Left cardiac atrium (tissue), 4 donors: ENCODE measurements around the gene MS4A6E. TPM values are rescaled to one million over a fixed set of nuclear protein-coding genes. Genes with fewer than 3 reads are reported as not detected.
A peak's percentile ranks its signal among the peaks of the same experiment; 100 is the strongest.
"Not testable (repeated sequence)": the region's sequence is repeated elsewhere in the genome, so short reads cannot be mapped to it uniquely, and the experiment has no call there.

ENCODE experiments used
- ATAC-seq, 2 donors: fragments of 200-7000 bp; cut with Tn5 transposase; one replicate each; pipeline ENCODE4 v1.9.1; 2020; ENCODE audit warnings: mild to moderate bottlenecking in 2 of 2, moderate library complexity in 2 of 2
- DNase-seq: peaks from one replicate; pipeline ENCODE4 v3.0.0-alpha.2; 2020
- intact Hi-C, 2 donors: fragments of 100-400 bp; cut with DNase I; formaldehyde crosslinking; loops; one replicate each; pipeline versions ENCODE4 v1.14.1 to v1.15.1; 2022 to 2023
- long read RNA-seq: library from polyadenylated mRNA; unstranded; transcript quantifications from one replicate; pipeline ENCODE4 v2.0.0, GENCODE V29; 2021
- total RNA-seq, 2 donors: library from RNA; stranded (reverse); fragmentation: NEBNext Ultra II Directional; extraction: Animal tissue kit (Norgen Biotek cat#: 25700); gene quantifications; one replicate each; pipeline ENCODE4 v1.2.1, GENCODE V29; 2021
- donor health status: DM: no; HTN: yes; CAD: no.
- donor health status: DM: no; HTN: yes; CAD: no; lungs with severe emphysema.
- donor health status: DM: yes; HTN: yes; CAD: no.
- donor health status: Dilated cardiomyopathy.

Gene MS4A6E
- under 1 TPM in 1 of 2 donors, not detected in 1; 0.47 TPM for total RNA-seq
- long read RNA-seq, partial matches to known transcripts = 0 of 1 reads
- long read RNA-seq, other reads (novel, unspliced or antisense) = 1 of 1 reads

- intact Hi-C loops = no loop called here
- no peak for DNase-seq
- no peak for ATAC-seq
Observed at GRCh38 chr11:60326955-60327354, at the start of gene MS4A6E. Gene MS4A6E, plus strand, starts transcription at chr11:60327255. Its CDS starts 7,641 bp downstream, at chr11:60334896.

DNA sequence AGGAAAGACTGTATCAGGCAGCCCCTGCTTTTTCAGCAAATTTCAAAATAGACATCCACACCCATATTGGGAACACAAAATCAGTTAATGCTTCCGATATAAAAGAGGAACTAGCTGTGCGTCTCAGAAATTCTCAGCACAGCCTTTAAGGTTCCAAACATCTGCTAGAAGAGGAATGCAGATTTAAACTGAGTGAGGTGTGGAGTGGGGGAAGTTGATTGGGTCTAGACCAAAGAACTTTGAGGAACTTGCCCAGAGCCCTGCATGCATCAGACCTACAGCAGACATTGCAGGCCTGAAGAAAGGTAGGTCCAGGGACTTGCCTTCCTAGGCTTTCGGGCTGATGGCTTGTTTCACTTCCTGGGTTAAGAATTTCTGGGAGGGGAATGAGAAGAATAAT lies 46.6 kb upstream of the MS4A6E start, which contains the start of gene MS4A4A:
TSS of gene MS4A4A (plus strand) at position 255 of the 400 bp plus-strand sequence. CDS start at position 265, 10 bp downstream.
- ATAC-seq = peak; percentile 65 to 88
- intact Hi-C loops = no loop called here
- DNase-seq = no peak

DNA sequence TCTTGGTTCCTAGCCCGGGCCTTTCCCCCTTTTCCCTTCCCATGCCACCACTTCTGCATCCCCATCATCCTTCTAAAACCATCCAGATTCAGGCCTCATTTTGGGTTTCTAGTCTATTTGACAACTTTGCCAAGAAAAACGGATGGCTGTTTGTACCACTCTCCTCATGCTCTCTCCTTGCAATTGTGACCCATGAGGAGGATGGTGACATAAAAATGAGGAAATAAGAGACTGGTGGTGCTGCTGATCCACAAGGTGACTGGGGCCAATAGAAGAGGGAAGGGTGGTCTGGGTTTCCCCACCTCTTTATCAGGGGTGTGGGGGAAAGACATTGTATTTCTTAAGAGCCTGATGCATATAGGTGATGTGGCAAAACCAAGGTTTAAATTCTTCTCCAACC lies 45.6 kb upstream of the MS4A6E start:
- no peak for DNase-seq
- intact Hi-C loops = no loop called here
- ATAC-seq = peak in 1 of 2 donors; percentile 55

GRCh38 chr11:60282286-60282685 lies 44.8 kb upstream of the MS4A6E start:
- peak in 1 of 2 donors; percentile 30 for ATAC-seq
- intact Hi-C loops = no loop called here
- no peak for DNase-seq

GRCh38 chr11:60285411-60286126 lies 41.5 kb upstream of the MS4A6E start:
- intact Hi-C loops, ATAC-seq, DNase-seq: not testable (repeated sequence)

DNA sequence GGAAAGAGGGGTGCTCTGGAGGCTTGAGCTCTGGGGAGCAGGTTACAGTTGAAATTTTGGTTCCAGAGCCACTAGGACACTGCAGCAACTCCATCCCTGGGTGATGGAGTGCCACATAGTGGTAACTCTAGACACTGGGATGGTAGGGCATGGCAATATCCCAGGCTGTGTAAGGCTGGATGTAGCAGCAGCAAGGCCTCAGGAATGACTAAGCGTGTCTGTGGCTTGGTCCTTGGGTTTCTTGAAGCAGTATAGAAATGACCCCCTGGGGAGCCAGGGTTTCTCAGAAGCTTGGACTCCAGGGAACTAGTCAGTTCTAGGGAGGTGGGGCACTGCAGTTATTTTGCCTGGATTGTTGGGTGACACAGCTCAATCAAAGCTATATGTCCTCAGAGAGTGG lies 38.5 kb upstream of the MS4A6E start:
- intact Hi-C loops = no loop called here
- no peak for ATAC-seq
- no peak for DNase-seq

- no peak for DNase-seq
- intact Hi-C loops = no loop called here
- ATAC-seq = no peak
Observed at GRCh38 chr11:60292145-60292544, 34.9 kb upstream of the MS4A6E start.

DNA sequence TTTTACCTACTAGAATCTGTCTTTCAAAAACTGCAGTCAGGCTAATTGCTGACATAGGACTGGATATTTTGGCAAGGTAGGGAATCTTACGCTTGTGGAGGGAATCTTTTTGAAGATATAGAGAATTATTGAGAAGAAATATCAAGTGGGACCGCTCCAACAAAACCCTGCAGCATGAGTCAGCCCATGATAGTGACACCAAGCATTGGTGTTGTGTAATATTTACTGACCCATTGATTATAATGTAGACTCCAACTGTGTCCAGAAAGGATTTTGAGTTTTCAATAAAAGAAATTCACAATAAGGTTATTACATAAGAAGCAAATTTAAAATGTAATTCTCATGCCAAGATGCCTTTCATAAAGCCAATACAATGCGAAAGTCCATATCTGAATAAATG lies 25.9 kb upstream of the MS4A6E start:
- ATAC-seq (no peak), DNase-seq (no peak)
- intact Hi-C loops = no loop called here

DNA sequence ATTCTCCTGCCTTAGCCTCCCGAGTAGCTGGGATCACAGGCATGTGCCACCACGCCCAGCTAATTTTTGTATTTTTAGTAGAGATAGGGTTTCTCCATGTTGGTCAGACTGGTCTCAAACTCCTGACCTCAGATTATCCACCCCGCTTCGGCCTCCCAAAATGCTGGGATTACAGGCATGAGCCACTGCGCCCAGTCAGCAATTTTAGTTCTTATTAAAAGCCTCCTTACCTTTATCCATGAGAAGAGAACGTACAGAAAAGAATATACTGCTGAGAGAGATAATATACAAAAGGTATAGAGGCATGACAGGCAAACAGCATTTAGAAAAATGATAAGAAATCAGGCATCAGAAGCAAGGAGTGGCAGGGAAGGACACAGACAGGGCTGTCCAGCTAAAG lies 25.2 kb upstream of the MS4A6E start:
- DNase-seq, intact Hi-C loops, ATAC-seq: not testable (repeated sequence)

DNA sequence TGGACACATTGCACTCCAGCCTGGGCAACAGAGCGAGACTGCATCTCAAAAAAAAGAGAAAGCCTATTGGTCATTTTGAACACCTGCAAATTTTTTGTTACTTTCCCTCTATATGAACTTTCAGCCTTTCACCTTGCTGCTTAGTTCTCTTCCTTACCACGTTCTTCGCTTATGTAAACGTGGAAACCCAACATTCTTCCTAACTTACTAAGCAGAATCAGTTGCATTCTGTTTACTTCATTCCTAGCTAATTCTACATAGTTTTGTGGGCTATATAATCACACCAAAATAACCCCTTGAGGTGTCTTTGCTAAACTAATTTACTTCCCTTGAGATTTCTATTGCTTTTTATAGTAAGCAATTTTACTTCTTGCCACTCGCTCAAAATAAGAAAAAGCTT lies 23.4 kb upstream of the MS4A6E start:
- DNase-seq (no peak), ATAC-seq (no peak)
- intact Hi-C loops = no loop called here

- intact Hi-C loops = no loop called here
- no peak for ATAC-seq
- DNase-seq = no peak
Observed at GRCh38 chr11:60305906-60306619, 21.0 kb upstream of the MS4A6E start.

DNA sequence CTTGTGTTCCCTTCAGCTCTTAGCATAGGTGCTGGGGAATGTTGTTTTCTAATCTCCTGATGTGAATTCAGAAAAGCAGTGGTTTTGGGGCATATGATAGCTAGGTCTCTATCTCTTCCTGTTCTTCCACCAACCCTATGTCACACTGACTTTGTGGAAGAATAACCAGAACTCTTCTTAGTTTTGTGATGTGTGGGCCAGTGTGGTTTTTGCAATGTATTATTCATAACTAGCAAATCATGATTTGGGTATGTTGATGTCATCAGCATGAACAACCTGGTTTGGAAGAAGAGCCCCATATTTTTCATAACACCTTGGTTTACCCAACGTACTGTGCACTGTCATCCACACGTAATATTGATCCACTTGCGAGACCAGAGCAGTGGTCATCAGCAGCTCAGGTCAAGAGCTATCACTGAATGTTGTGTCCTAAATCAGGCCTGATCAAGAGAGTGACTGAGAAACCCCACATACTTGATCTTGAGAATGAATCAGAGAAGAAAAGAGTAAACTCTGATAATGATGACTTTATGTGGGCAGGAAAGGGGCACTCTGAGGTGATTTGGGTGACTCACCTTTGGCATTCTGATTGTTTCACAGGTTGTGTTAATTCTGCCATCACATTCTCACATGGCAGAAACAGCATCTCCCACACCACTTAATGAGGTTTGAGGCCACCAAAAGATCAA lies 19.4 kb upstream of the MS4A6E start:
- ATAC-seq (no peak), DNase-seq (no peak)
- intact Hi-C loops = no loop called here

DNA sequence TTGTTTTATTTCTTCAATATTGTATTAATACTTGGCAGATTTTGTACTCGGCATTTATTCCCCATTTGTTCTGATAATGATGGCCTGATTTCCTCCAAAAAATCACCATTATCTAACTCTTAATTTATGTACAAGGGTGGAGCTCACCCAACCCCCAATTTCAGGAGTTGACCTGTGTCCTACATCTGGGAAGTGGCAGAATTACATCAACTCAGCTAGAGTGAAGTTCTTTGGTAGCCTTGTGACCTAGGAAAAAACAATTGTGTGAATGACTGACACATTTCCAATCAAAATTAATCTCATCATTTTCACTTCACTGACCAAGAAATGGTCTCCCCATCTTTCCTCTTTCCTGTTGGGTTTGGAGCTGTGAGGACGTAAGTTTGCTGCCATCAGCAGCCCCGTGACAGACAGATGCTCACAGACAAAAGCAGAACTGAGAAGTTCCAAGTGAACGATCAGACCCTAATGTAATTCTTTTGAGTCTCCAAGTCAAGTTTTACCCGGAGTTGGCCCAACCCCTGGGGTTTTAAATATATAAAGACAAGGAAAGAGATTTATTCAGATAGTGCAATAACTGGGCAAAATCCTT lies 16.6 kb upstream of the MS4A6E start:
- intact Hi-C loops = no loop called here
- DNase-seq = no peak
- ATAC-seq = peak; percentile 55 to 68

DNA sequence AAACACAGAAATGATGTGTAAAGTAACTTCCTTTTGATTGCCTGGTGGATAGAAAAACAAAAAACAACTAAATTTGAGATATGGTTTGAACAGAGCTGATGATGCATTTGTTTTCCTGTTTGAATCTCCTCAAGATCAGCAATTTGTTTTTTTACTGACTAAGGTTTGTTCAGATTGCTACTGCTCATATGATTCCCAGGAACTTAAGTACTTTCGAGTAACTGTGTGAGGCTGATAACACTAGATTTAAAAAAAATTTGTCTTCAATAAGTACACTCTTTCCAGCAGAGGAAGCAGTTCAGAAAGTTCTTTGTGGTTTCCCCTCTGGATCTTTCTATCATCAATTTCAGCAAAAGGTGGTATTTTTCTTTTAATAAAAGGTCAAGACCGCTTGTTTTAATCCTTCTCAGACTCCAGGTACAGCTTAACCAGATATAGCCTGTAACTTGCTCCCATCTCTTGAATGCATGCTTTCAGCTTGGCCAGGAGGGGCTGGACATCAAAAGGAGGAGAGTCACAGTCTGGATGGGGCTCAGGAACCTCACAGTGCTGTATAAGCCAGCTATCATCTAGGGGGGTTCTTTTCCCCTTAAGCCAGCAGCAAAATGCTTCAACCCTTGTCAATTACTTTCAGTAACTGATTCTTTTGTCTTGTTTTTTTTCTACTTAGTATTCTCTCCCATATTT lies 12.3 kb upstream of the MS4A6E start:
- DNase-seq = no peak
- intact Hi-C loops = no loop called here
- ATAC-seq = no peak

DNA sequence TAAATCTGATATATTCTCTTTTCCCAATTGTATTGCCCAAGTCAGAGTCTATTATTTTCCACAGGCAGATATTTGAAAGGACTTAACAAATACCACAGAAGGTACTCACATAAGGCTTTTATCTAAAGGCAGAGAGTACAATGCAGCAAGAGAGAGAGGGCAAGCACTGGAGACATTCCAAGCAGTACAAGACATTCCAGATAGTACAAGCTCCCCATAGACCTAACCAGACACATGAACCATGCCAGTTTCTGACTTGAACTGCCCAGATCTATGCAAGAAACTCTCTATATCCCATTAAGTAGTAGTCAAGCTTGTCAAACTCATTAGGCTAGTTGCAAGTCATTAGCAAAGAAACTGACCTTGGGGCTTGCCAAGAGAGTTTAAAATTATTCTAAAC lies 11.2 kb upstream of the MS4A6E start:
- intact Hi-C loops = no loop called here
- no peak for DNase-seq
- ATAC-seq = no peak

DNA sequence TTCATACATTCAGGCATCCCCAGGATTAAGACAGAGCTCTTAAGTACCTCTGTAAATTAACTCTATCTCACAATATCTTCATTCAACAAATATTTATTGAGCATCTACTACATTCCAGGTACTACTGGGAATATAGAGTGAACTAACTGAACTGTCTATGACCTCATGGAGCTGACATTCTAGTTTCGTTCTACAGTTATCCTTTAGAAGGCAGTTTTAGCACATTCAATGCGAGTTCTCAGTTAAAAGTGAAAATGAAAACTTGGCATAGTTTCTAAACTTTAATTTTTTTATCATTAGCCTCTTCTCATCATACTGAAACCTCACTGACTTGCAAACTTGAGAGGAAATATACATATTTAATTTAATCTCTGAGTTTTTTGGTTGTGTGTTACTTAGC lies 10.7 kb upstream of the MS4A6E start:
- intact Hi-C loops = no loop called here
- ATAC-seq (no peak), DNase-seq (no peak)

DNA sequence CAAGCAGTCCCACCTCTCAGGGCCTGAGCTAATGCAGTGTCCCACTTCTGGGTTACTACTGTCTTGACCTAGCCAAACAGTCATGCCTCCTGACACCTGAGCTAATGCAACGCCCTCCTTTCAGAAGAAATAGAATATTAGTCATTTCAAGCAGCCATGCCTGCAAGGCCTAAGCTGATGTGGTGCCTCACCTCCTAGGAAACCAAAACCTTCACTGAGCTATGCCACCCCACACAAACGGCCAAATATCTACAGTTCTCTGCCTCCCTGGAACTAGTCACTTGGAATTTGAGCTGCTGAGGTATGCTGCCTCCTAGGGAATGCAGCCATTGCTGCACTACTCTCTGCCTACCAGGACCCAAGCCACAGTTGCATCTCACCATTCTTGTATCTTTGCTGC lies 8.3 kb upstream of the MS4A6E start:
- ATAC-seq = no peak
- intact Hi-C loops = no loop called here
- DNase-seq = no peak

- intact Hi-C loops = no loop called here
- ATAC-seq (no peak), DNase-seq (no peak)
Observed at GRCh38 chr11:60321051-60321450, 6.0 kb upstream of the MS4A6E start.

DNA sequence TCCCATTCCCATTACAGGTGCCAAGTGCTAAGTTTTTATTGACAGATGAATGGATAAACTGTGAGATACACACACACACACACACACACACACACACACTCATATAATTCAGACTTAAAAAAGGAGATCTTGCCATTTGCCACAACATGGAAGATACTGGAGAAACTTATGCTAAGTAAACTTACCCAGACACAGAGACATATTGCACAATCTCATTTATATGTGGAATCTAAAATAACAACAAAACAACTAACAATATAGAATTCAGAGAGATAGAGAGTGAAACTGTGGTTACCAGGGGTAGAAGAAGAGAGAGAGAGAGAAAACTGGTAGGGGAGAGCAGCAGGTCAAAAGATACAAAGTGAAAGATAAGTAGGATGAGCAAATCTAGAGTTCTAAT lies 1.4 kb downstream of the MS4A6E start:
- intact Hi-C loops = no loop called here
- no peak for DNase-seq
- ATAC-seq = no peak
